DND-41 (cell line): ENCODE results near the gene ECPAS.

Experiments
- ATAC-seq: fragments of 200-7000 bp; cut with Tn5 transposase; 3 replicates; pipeline ENCODE4 v1.9.1; 2021; ENCODE audit warnings: low read depth; ENCODE audit not compliant: insufficient read depth
- DNase-seq: peaks from one replicate; pipeline ENCODE4 v3.0.0-alpha.2; 2020
- H2AFZ ChIP-seq: 2 replicates; pipeline ENCODE4 v1.6.0; 2012; ENCODE audit warnings: low read depth, low read length
- H3K27ac ChIP-seq: 2 replicates; pipeline ENCODE4 v1.5.1; 2012; ENCODE audit warnings: low read length, inconsistent platforms
- H3K27me3 ChIP-seq: fragments of 200-600 bp; sonication (generic); 2 replicates; pipeline ENCODE4 v1.6.0; 2012; ENCODE audit warnings: low read length, mild to moderate bottlenecking, inconsistent platforms; ENCODE audit not compliant: insufficient read depth, poor library complexity
- H3K36me3 ChIP-seq: 2 replicates; pipeline ENCODE4 v1.5.1; 2012; ENCODE audit warnings: low read length, inconsistent platforms; ENCODE audit not compliant: insufficient read depth
- H3K4me1 ChIP-seq: 2 replicates; pipeline ENCODE4 v1.5.1; 2012; ENCODE audit warnings: mild to moderate bottlenecking, low read length; ENCODE audit not compliant: insufficient read depth
- H3K4me2 ChIP-seq: 2 replicates; pipeline ENCODE4 v1.6.0; 2012; ENCODE audit warnings: mild to moderate bottlenecking, moderate library complexity, low read length, inconsistent platforms; ENCODE audit not compliant: insufficient read depth
- H3K4me3 ChIP-seq, 2 experiments: fragments of 200-600 bp in 1 of 2; shearing (Covaris generic) in 1 of 2; 2 replicates each; pipeline ENCODE4 v1.5.1; 2012 to 2016; ENCODE audit warnings: inconsistent platforms in 2 of 2, low read length in 2 of 2, mild to moderate bottlenecking in 2 of 2, low read depth in 1 of 2, moderate library complexity in 1 of 2
- H3K79me2 ChIP-seq: 2 replicates; pipeline ENCODE4 v1.6.0; 2012; ENCODE audit warnings: low read length, inconsistent platforms; ENCODE audit not compliant: insufficient read depth
- H3K9ac ChIP-seq: 2 replicates; pipeline ENCODE4 v1.6.0; 2012; ENCODE audit warnings: low read depth, mild to moderate bottlenecking, inconsistent platforms, low read length, moderate library complexity
- H3K9me3 ChIP-seq: 2 replicates; pipeline ENCODE4 v1.5.1; 2012; ENCODE audit warnings: low read length, moderate library complexity, mild to moderate bottlenecking, inconsistent platforms; ENCODE audit not compliant: insufficient read depth, severe bottlenecking
- H4K20me1 ChIP-seq: 2 replicates; pipeline ENCODE4 v1.6.0; 2012; ENCODE audit warnings: low read length; ENCODE audit not compliant: insufficient read depth
- CTCF ChIP-seq: IDR thresholded peaks from 2 replicates; pipeline ENCODE4 v1.5.1; 2012; ENCODE audit warnings: borderline replicate concordance, low read length, moderate library complexity, mild to moderate bottlenecking; ENCODE audit not compliant: poor library complexity, severe bottlenecking; ENCODE audit errors: extremely low read depth
- EZH2 ChIP-seq: IDR thresholded peaks from 3 replicates; pipeline ENCODE4 v1.6.1; 2012; ENCODE audit warnings: borderline replicate concordance, low read depth, mild to moderate bottlenecking, moderate library complexity, low read length, inconsistent platforms; ENCODE audit not compliant: severe bottlenecking

Gene ECPAS

GRCh38 chr9:111320631-111321030, 163.6 kb downstream of the ECPAS start:
- H3K4me2 ChIP-seq: no peak overlapping the region
- no peaks in the 10 kb centered on the region for H3K27me3 ChIP-seq
- H3K9me3 ChIP-seq: no peaks in the 10 kb centered on the region
- H3K4me1 ChIP-seq: no peaks in the 10 kb centered on the region
- no peaks in the 10 kb centered on the region for H4K20me1 ChIP-seq
- H2AFZ ChIP-seq: no peak overlapping the region
- H3K9ac ChIP-seq: no peak overlapping the region
- H3K36me3 ChIP-seq: no peaks in the 10 kb centered on the region
- H3K4me3 ChIP-seq: no peak overlapping the region
- DNase-seq (no peak), ATAC-seq (no peak)
- no peak overlapping the region for H3K27ac ChIP-seq
- no peak for TF ChIP-seq CTCF
- no peak for TF ChIP-seq EZH2
- no peaks in the 10 kb centered on the region for H3K79me2 ChIP-seq

GRCh38 chr9:111316796-111317195, 167.4 kb downstream of the ECPAS start:
- TF ChIP-seq CTCF: no peak
- no peak for TF ChIP-seq EZH2

More at GRCh38 chr9:111316796-111317195, 167.4 kb downstream of the ECPAS start:
- Histone ChIP-seq H3K9me3 (no peaks in the 10 kb centered on the region), H3K4me3 (no peak overlapping the region), H3K9ac (no peak overlapping the region), H2AFZ (no peak overlapping the region), H3K36me3 (no peaks in the 10 kb centered on the region), H3K4me1 (no peaks in the 10 kb centered on the region), H3K27me3 (no peaks in the 10 kb centered on the region), H3K4me2 (no peak overlapping the region), H3K79me2 (no peaks in the 10 kb centered on the region), H3K27ac (no peak overlapping the region), H4K20me1 (no peaks in the 10 kb centered on the region)
- DNase-seq (no peak), ATAC-seq (no peak)
